SK-N-SH treated with all-trans-retinoic acid at 6 μM for 48 hours (cell line): Measurements from ENCODE around the gene ABR.

Source experiments
- ATAC-seq: fragments of 200-7000 bp; cut with Tn5 transposase; 3 replicates; pipeline ENCODE4 v1.9.1; 2020; ENCODE audit warnings: mild to moderate bottlenecking, moderate library complexity
- ARNTL ChIP-seq: fragments of 450-650 bp; formaldehyde crosslinking; IDR thresholded peaks from 2 replicates; pipeline ENCODE4 v1.5.0; 2020; ENCODE audit warnings: low read depth, mild to moderate bottlenecking, moderate library complexity, borderline replicate concordance
- BACH2 ChIP-seq: fragments of 250-450 bp; sonication (Bioruptor Pico); IDR thresholded peaks from 2 replicates; pipeline ENCODE4 v1.9.0; 2021; ENCODE audit warnings: mild to moderate bottlenecking, borderline replicate concordance
- CSRNP3 ChIP-seq: fragments of 250-450 bp; sonication (Bioruptor Pico); IDR thresholded peaks from 2 replicates; pipeline ENCODE4 v1.5.1; 2021; ENCODE audit warnings: mild to moderate bottlenecking, moderate library complexity
- ESRRG ChIP-seq: fragments of 250-450 bp; sonication (Bioruptor Pico); IDR thresholded peaks from 2 replicates; pipeline ENCODE4 v1.6.1; 2021; ENCODE audit warnings: mild to moderate bottlenecking
- GLIS3 ChIP-seq: fragments of 250-450 bp; sonication (Bioruptor Pico); IDR thresholded peaks from 2 replicates; pipeline ENCODE4 v1.5.0; 2020; ENCODE audit warnings: mild to moderate bottlenecking, moderate library complexity
- ISL1 ChIP-seq: fragments of 250-450 bp; sonication (Bioruptor Pico); IDR thresholded peaks from 2 replicates; pipeline ENCODE4 v2.1.2; 2022; ENCODE audit warnings: mild to moderate bottlenecking, moderate library complexity
- PPARA ChIP-seq: fragments of 250-450 bp; sonication (Bioruptor Pico); IDR thresholded peaks from 2 replicates; pipeline ENCODE4 v1.5.0; 2020; ENCODE audit warnings: mild to moderate bottlenecking, borderline replicate concordance
- RARB ChIP-seq: fragments of 250-450 bp; sonication (Bioruptor Pico); IDR thresholded peaks from 2 replicates; pipeline ENCODE4 v1.8.0; 2021; ENCODE audit warnings: mild to moderate bottlenecking, moderate library complexity
- SNAI2 ChIP-seq: fragments of 250-450 bp; sonication (Bioruptor Pico); IDR thresholded peaks from 2 replicates; pipeline ENCODE4 v1.5.0; 2020; ENCODE audit warnings: mild to moderate bottlenecking, moderate library complexity
- TCF4 ChIP-seq: fragments of 250-450 bp; sonication (Bioruptor Pico); IDR thresholded peaks from 2 replicates; pipeline ENCODE4 v1.8.0; 2021; ENCODE audit warnings: mild to moderate bottlenecking, moderate library complexity, borderline replicate concordance
- TSHZ2 ChIP-seq: fragments of 250-450 bp; sonication (Bioruptor Pico); IDR thresholded peaks from 2 replicates; pipeline ENCODE4 v1.5.0; 2020; ENCODE audit warnings: mild to moderate bottlenecking, moderate library complexity
- ZC3H10 ChIP-seq: fragments of 250-450 bp; sonication (Bioruptor Pico); IDR thresholded peaks from 2 replicates; pipeline ENCODE4 v1.5.1; 2021; ENCODE audit warnings: mild to moderate bottlenecking, moderate library complexity
- ZFP30 ChIP-seq: fragments of 450-650 bp; formaldehyde crosslinking; IDR thresholded peaks from 2 replicates; pipeline ENCODE4 v1.5.0; 2022; ENCODE audit warnings: mild to moderate bottlenecking, moderate library complexity
- ZNF565 ChIP-seq: fragments of 450-650 bp; formaldehyde crosslinking; conservative IDR thresholded peaks from 2 replicates; pipeline ENCODE4 v1.5.0; 2020; ENCODE audit warnings: low read depth, mild to moderate bottlenecking, moderate library complexity
- ZNF70 ChIP-seq: fragments of 450-650 bp; formaldehyde crosslinking; IDR thresholded peaks from 2 replicates; pipeline ENCODE4 v1.5.0; 2020; ENCODE audit warnings: mild to moderate bottlenecking, moderate library complexity
- ZNF8 ChIP-seq: fragments of 450-650 bp; formaldehyde crosslinking; IDR thresholded peaks from 2 replicates; pipeline ENCODE4 v1.5.0; 2020; ENCODE audit warnings: mild to moderate bottlenecking, moderate library complexity

ABR gene

GRCh38 chr17:1143573-1143972 lies 36.2 kb downstream of the ABR start:
- TF ChIP-seq ZFP30 (CRISPR knock-in tag) = no peak
- TF ChIP-seq BACH2 = no peak
- no peak for TF ChIP-seq ARNTL (CRISPR knock-in tag)
- ATAC-seq = peak; percentile 53; the same call in 2 of the 3 replicates

- TF ChIP-seq BACH2 = no peak
- TF ChIP-seq ARNTL (CRISPR knock-in tag) = no peak
- no peak for TF ChIP-seq SNAI2
- TF ChIP-seq ZC3H10 (CRISPR knock-in tag) = no peak
- no peak for TF ChIP-seq TSHZ2 (CRISPR knock-in tag)
- no peak for TF ChIP-seq CSRNP3
- no peak for TF ChIP-seq GLIS3
- no peak for TF ChIP-seq RARB (CRISPR knock-in tag)
- no peak for TF ChIP-seq ZNF565
- no peak for TF ChIP-seq ZNF8 (CRISPR knock-in tag)
- no peak for TF ChIP-seq ZNF70 (CRISPR knock-in tag)
- no peak for TF ChIP-seq ESRRG (CRISPR knock-in tag)
- ATAC-seq = no peak
Observed at GRCh38 chr17:1142561-1142971, 37.2 kb downstream of the ABR start.

GRCh38 chr17:1137465-1137894 lies 42.3 kb downstream of the ABR start:
- no peak for ATAC-seq
- TF ChIP-seq ZNF70 (CRISPR knock-in tag) (no peak), ISL1 (CRISPR knock-in tag) (no peak), ZFP30 (CRISPR knock-in tag) (no peak), TSHZ2 (CRISPR knock-in tag) (no peak), SNAI2 (no peak)

GRCh38 chr17:1136748-1137147 lies 43.0 kb downstream of the ABR start:
- TF ChIP-seq TSHZ2 (CRISPR knock-in tag) = no peak
- no peak for TF ChIP-seq PPARA (CRISPR knock-in tag)
- TF ChIP-seq TCF4 (CRISPR knock-in tag) = no peak
- no peak for TF ChIP-seq ZNF565
- no peak for TF ChIP-seq ZNF8 (CRISPR knock-in tag)
- no peak for ATAC-seq
